Heart right ventricle (tissue), 16 donors: ENCODE measurements around the gene FMN2. TPM values are rescaled to one million over a fixed set of nuclear protein-coding genes. Genes with fewer than 3 reads are reported as not detected.

Experiments used
- ATAC-seq, 8 donors: fragments of 200-7000 bp; cut with Tn5 transposase; one replicate each; pipeline ENCODE4 v1.9.1; 2020; ENCODE audit warnings: mild to moderate bottlenecking in 8 of 8, moderate library complexity in 8 of 8, moderate number of reproducible peaks in 1 of 8
- DNase-seq, 2 donors: peaks; one replicate each; pipeline ENCODE4 v3.0.0-alpha.2; 2020
- H3K27ac ChIP-seq, 10 donors: fragments of 200-600 bp; sonication (generic) in 2 of 10; one replicate each; pipeline versions ENCODE4 v1.5.0 to v1.8.0; 2020 to 2022; ENCODE audit warnings: mild to moderate bottlenecking in 3 of 10
- H3K27me3 ChIP-seq, 7 donors: fragments of 200-600 bp; one replicate each; pipeline ENCODE4 v1.8.0; 2021 to 2022; ENCODE audit warnings: mild to moderate bottlenecking in 2 of 7
- H3K36me3 ChIP-seq, 9 donors: fragments of 200-600 bp; sonication (generic) in 1 of 9; one replicate each; pipeline versions ENCODE4 v1.5.0 to v1.8.0; 2020 to 2022; ENCODE audit warnings: mild to moderate bottlenecking in 2 of 9
- H3K4me1 ChIP-seq, 9 donors: fragments of 200-600 bp; sonication (generic) in 1 of 9; one replicate each; pipeline versions ENCODE4 v1.5.0 to v1.8.0; 2020 to 2022; ENCODE audit warnings: mild to moderate bottlenecking in 4 of 9
- H3K4me3 ChIP-seq, 10 donors: fragments of 200-600 bp; sonication (generic) in 2 of 10; one replicate each; pipeline versions ENCODE4 v1.5.0 to v1.8.0; 2020 to 2022; ENCODE audit warnings: mild to moderate bottlenecking in 7 of 10, moderate library complexity in 2 of 10
- H3K9me3 ChIP-seq, 11 donors: fragments of 200-600 bp in 10 of 11; sonication (generic) in 2 of 11; one replicate each; pipeline versions ENCODE4 v1.5.0 to v1.8.0; 2013 to 2022; ENCODE audit warnings: mild to moderate bottlenecking in 2 of 11, control low read depth in 1 of 11, moderate library complexity in 1 of 11
- CTCF ChIP-seq, 9 donors: fragments of 200-600 bp; sonication (generic) in 2 of 9; IDR thresholded peaks; one replicate each; pipeline versions ENCODE4 v1.5.0 to v1.8.0; 2021 to 2022; ENCODE audit warnings: antibody characterized with exemption in 9 of 9, mild to moderate bottlenecking in 5 of 9, moderate library complexity in 1 of 9
- WGBS, 2 donors: extraction: QIAGEN DNeasy Blood & Tissue Kit; methylation state at CpG; one replicate each; pipeline ENCODE4 v1.1.7; 2013; ENCODE audit warnings: inconsistent platforms in 1 of 2; 5-methylcytosine and 5-hydroxymethylcytosine counted together
- intact Hi-C, 10 donors: fragments of 100-400 bp; cut with DNase I; formaldehyde crosslinking; loops; one replicate each; pipeline versions ENCODE4 v1.11.1 to v1.14.2; 2022
- polyA plus RNA-seq, 2 donors: library from polyadenylated mRNA; stranded (reverse); fragments of 200-250 nt; gene quantifications; one replicate each; pipeline ENCODE4 v1.2.3, GENCODE V29; 2013
- total RNA-seq, 10 donors: library from RNA; stranded (reverse); fragmentation: NEBNext Ultra II Directional in 3 of 10; extraction: Animal tissue kit (Norgen Biotek cat#: 25700) in 3 of 10; gene quantifications; one replicate each; pipeline versions ENCODE4 v1.2.1 to v1.2.4, GENCODE V29; 2021 to 2023
- donor health status: Arrhythmogenic right ventricular cardiomyopathy.
- donor health status: ischemic (EF 13 %, LVEDD 7.1; RV severe dilation, severe dysfunction).
- donor health status: healthy with polysubstance abuse.
- donor health status: DM: no; HTN: yes; CAD: no.
- donor health status: DM: no; HTN: no; CAD: no.
- donor health status: ischemic (EF 25% LVEDD 6.9; RV normal size, moderate dysfunction).
- donor health status: ischemic (EF 25% LVEDD 5.7; RV mildly dilated, moderate dysfunction).
- donor health status: healthy.
- donor health status: DM: yes; HTN: yes; CAD: no.
- donor health status: Ischemic cardiomyopathy.
- donor health status: ischemic (EF 35%, LVEDD 5.7; RV mildly dilated, moderate dysfunction).
- donor health status: nonischemic (EF 11% LVEDD 7.7; RV severe dilation, severe dysfunction).
- donor health status: DM: yes; HTN: yes; CAD: no.
- donor health status: PGD.
- donor health status: ischemic (EF 29% LVEDD 5.4; RV normal size, mild dysfunction).
- donor health status: nonischemic (EF 23%, LVEDD 6.1; RV moderate dilation, normal function).

Gene FMN2
- total and polyA plus RNA-seq, 12 donors: 0.03 to 0.70 (median 0.12) TPM; not detected in 9

DNA sequence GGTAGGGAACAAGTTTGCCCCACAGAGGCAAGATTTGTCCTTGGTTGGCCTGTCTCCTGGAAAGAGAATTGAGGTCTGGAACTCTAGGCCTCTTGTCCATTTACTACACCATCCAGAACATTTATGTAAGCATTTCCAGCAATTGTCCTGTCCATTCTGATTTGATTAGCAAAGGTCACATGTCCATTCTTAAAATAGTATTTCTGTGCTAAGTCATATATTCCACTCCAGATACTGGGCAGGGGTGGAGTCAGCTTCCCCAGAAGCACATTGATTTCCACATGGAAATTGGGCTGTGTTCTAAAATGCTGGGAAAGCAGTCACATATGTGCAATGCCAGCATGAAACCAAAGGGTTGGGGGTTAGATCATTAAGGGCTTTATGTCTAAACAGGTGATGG, 21.5 kb upstream of the FMN2 start:
- Histone ChIP-seq H3K4me3 (no peak overlapping the region), H3K27ac (peak overlapping the region in 1 of 10 donors; percentile 46)
- intact Hi-C loops: no loop called here

GRCh38 chr1:240073097-240073496, 18.6 kb upstream of the FMN2 start:
- H3K36me3 ChIP-seq: no peaks in the 10 kb centered on the region
- intact Hi-C loops: no loop called here
- H3K4me3 ChIP-seq: no peak overlapping the region
- no peaks in the 10 kb centered on the region for H3K4me1 ChIP-seq
- TF ChIP-seq CTCF (IDR thresholded peaks at IDR 0.05): no peak
- ATAC-seq (no peak), DNase-seq (no peak)
- H3K9me3 ChIP-seq: no peaks in the 10 kb centered on the region
- no peak overlapping the region for H3K27ac ChIP-seq
- no peaks in the 10 kb centered on the region for H3K27me3 ChIP-seq
- WGBS, 2 donors: 19 to 61% methylated on average over 3 of the region's 3 CpGs

More for the DNA sequence above, 21.5 kb upstream of the FMN2 start:
- H3K4me1 ChIP-seq: no peaks in the 10 kb centered on the region
- no peaks in the 10 kb centered on the region for H3K36me3 ChIP-seq
- no peak for TF ChIP-seq CTCF (IDR thresholded peaks at IDR 0.05)
- ATAC-seq (peak in 3 of 8 donors; percentile 48 to 86 (median 67)), DNase-seq (no peak)
- no peaks in the 10 kb centered on the region for H3K9me3 ChIP-seq
- no peaks in the 10 kb centered on the region for H3K27me3 ChIP-seq

DNA sequence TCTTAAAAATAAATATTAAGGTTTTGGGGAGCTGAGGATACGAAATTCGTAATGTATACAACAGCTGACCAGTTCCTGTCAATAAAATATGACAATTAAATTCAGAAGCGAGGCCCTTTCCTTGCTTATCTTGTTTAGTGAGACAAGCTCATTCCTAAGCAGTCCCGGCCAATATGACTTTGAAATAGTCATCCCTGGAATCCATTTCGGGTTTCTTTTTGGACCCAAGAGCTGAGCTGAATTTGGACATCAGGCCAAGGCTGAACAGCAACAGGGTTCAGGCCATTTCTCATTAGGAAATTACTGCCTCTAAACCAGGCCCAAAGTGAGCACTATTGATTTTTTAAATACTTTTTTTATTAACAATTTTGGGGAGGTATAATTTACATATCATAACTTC, 17.3 kb upstream of the FMN2 start:
- H3K27me3 ChIP-seq: no peaks in the 10 kb centered on the region
- ATAC-seq (no peak), DNase-seq (no peak)
- no peak for TF ChIP-seq CTCF (IDR thresholded peaks at IDR 0.05)
- no peaks in the 10 kb centered on the region for H3K36me3 ChIP-seq
- H3K4me1 ChIP-seq: no peaks in the 10 kb centered on the region
- intact Hi-C loops: no loop called here
- H3K4me3 ChIP-seq: no peak overlapping the region
- WGBS, 2 donors: 60 to 62% methylated on average over 5 of the region's 5 CpGs
- H3K27ac ChIP-seq: no peak overlapping the region
- H3K9me3 ChIP-seq: peaks cover 0 to 10% (median 0%) of the 10 kb centered on the region in 11 donors

GRCh38 chr1:240074908-240075307, 16.8 kb upstream of the FMN2 start:
- 69 to 72% methylated on average over 3 of the region's 3 CpGs for WGBS, 2 donors
- ATAC-seq (no peak), DNase-seq (no peak)
- intact Hi-C loops: no loop called here
- Histone ChIP-seq H3K4me3 (no peak overlapping the region), H3K27me3 (no peaks in the 10 kb centered on the region), H3K27ac (no peak overlapping the region), H3K4me1 (no peaks in the 10 kb centered on the region), H3K36me3 (no peaks in the 10 kb centered on the region), H3K9me3 (peaks cover 0 to 11% (median 0%) of the 10 kb centered on the region in 11 donors)
- TF ChIP-seq CTCF (IDR thresholded peaks at IDR 0.05): no peak
